Cardiac muscle cell (in vitro differentiated cells and primary cell): Measurements from ENCODE around the gene TBK1. TPM values are rescaled to one million over a fixed set of nuclear protein-coding genes. Genes with fewer than 3 reads are reported as not detected.
"Not testable (repeated sequence)": the region's sequence is repeated elsewhere in the genome, so short reads cannot be mapped to it uniquely, and the experiment has no call there.

ENCODE experiments used
- DNase-seq, 2 donors: peaks; one replicate each; pipeline versions ENCODE4 v3.0.0 to v3.0.0-alpha.2; 2010 to 2017; ENCODE audit warnings: low read depth in 1 of 2, low spot score in 1 of 2
- H3K27ac ChIP-seq: fragments of 200-600 bp; sonication (generic); 2 replicates; pipeline ENCODE4 v1.5.1; 2016
- H3K27me3 ChIP-seq: fragments of 200-600 bp; sonication (generic); 2 replicates; pipeline ENCODE4 v1.6.0; 2016; ENCODE audit warnings: control low read depth
- H3K36me3 ChIP-seq: fragments of 200-600 bp; sonication (generic); 2 replicates; pipeline ENCODE4 v1.5.1; 2016; ENCODE audit warnings: control low read depth
- H3K4me1 ChIP-seq: fragments of 200-600 bp; sonication (generic); 2 replicates; pipeline ENCODE4 v1.8.1; 2017; ENCODE audit warnings: low read depth, mild to moderate bottlenecking, mixed run types
- H3K4me3 ChIP-seq: fragments of 200-600 bp; sonication (generic); 2 replicates; pipeline ENCODE4 v1.5.1; 2016; ENCODE audit warnings: mild to moderate bottlenecking
- H3K9me3 ChIP-seq: fragments of 200-600 bp; sonication (generic); 2 replicates; pipeline ENCODE4 v1.5.1; 2017; ENCODE audit warnings: low read depth, mild to moderate bottlenecking, control low read depth
- CTCF ChIP-seq: IDR thresholded peaks from 2 replicates; pipeline ENCODE4 v1.5.1; 2012; ENCODE audit warnings: low read depth, mild to moderate bottlenecking, low read length
- polyA plus RNA-seq: library from polyadenylated mRNA; unstranded; fragments of >200 nt; fragmentation: Nextera tagmentation; extraction: Ambion mirVana; gene quantifications from 2 replicates; pipeline ENCODE4 v1.2.1, GENCODE V29; 2016
- total RNA-seq: library from RNA; depleted of rRNA; stranded (reverse); fragments of >200 nt; gene quantifications from 2 replicates; pipeline ENCODE4 v1.2.3, GENCODE V29; 2016

Gene TBK1
- total and polyA plus RNA-seq, 2 experiments from 2014 or later, result 9.0 to 15.0 TPM

- no peak for TF ChIP-seq CTCF
- no peaks in the 10 kb centered on the region for H3K9me3 ChIP-seq
- H3K27ac ChIP-seq, result no peak overlapping the region
- H3K4me1 ChIP-seq, result no peaks in the 10 kb centered on the region
- H3K27me3 ChIP-seq, result no peaks in the 10 kb centered on the region
- no peak overlapping the region for H3K4me3 ChIP-seq
- DNase-seq, result peak in 1 of 2 donors; percentile 53
- no peaks in the 10 kb centered on the region for H3K36me3 ChIP-seq
Observed at GRCh38 chr12:64522316-64522715, 70.4 kb downstream of the TBK1 start.

DNA sequence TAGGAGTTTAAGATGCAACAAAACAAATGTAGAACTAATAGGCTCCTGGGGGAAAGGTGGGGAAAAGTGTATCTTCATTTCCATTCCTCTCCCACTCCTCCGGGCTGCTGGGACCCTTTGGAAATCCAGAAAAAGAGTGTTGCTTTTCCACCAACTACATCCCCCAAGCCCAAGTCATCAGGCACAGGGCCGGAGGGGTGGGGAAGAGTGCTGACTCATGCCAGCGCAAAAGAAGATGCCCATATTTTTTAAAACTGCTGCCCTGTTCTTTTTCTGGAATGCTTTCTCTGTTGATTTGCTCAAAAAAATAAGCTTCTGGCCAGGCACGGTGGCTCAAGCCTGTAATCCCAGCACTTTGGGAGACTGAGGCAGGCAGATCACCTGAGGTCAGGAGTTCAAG, 70.9 kb downstream of the TBK1 start:
- Histone ChIP-seq H3K36me3 (no peaks in the 10 kb centered on the region), H3K27me3 (no peaks in the 10 kb centered on the region), H3K9me3 (no peaks in the 10 kb centered on the region), H3K4me3 (no peak overlapping the region), H3K27ac (no peak overlapping the region), H3K4me1 (no peaks in the 10 kb centered on the region)
- DNase-seq, result peak in 1 of 2 donors; percentile 11
- no peak for TF ChIP-seq CTCF

GRCh38 chr12:64523565-64524444, 71.9 kb downstream of the TBK1 start:
- not testable (repeated sequence) for H3K36me3 ChIP-seq, H3K9me3 ChIP-seq, H3K27me3 ChIP-seq, H3K27ac ChIP-seq, H3K4me3 ChIP-seq, H3K4me1 ChIP-seq
- DNase-seq, result peak in 1 of 2 donors; percentile 53

DNA sequence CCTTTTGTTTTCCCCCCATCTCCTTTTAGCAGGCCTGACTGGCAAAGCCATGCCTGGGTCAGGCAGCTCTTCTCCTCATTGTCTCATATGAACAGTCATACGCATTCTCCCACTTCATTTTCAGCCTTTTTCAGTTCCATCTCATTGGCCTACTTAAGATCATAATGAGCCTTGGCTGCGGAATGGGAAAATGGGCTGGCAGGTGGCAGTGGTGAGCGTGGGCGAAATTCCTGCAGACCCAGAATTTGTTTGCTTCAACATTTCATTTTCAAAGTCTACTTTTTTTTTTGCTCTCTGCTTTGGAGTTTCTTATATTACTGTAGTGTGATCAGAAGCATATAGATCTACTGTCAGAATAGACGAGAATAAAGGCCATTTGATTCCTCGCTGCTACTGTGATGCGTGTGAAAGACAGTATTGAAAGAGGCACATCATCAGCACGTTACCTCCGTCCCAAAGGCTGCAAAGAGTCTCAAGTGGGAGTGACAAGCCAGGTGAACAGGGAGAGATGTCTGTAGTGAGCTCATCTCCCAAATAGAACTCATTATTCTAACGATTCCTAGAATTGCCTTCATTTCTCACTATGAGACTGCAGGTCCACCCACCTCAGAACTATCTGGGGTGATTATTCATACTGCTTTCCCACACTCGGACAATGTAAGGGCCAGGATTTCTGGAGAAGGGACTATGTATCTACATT, 73.7 kb downstream of the TBK1 start:
- Histone ChIP-seq H3K9me3 (no peaks in the 10 kb centered on the region), H3K4me3 (no peak overlapping the region), H3K4me1 (no peaks in the 10 kb centered on the region), H3K27me3 (no peaks in the 10 kb centered on the region), H3K36me3 (no peaks in the 10 kb centered on the region), H3K27ac (no peak overlapping the region)
- TF ChIP-seq CTCF, result no peak
- DNase-seq, result no peak

DNA sequence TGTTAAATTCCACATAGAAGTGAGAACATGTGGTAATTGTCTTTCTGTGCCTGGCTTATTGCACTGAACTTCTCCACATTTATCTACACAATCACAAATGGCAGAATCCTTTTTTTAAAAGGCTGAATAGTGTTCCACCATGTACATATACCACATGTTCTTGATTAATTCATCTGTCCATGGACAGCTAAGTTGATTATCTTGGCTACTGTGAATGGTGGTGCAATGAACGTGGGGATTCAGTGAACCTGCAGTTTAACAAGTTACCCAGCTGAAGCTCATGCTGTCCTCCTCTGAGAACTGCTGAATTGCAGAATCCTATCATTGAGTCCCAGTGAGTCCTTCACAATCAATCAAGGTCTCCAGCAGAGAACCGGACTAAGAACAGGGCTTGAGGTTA, 74.9 kb downstream of the TBK1 start:
- Histone ChIP-seq H3K9me3 (no peaks in the 10 kb centered on the region), H3K27ac (no peak overlapping the region), H3K36me3 (no peaks in the 10 kb centered on the region), H3K4me1 (no peaks in the 10 kb centered on the region), H3K27me3 (no peaks in the 10 kb centered on the region), H3K4me3 (no peak overlapping the region)
- TF ChIP-seq CTCF, result no peak
- no peak for DNase-seq

DNA sequence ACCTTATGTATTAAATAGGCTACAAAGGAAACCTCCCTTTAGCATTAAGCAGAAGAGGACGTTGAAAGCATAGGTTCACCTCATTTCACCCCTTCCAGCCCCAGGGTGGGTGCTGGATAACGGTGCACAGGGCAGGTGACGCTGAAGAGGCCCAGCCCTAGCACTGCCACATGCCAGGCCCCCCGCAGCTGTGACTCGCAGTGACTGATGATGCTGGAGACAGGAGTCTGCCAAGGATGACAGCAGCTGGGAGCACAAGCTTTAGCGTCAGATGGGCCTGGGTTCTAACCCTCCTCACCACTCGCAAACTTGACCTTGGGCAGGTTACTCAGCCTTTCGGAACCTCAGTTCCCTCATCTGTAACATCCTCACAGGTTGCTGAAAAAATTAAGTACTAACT, 76.7 kb downstream of the TBK1 start:
- no peaks in the 10 kb centered on the region for H3K4me1 ChIP-seq
- no peaks in the 10 kb centered on the region for H3K36me3 ChIP-seq
- no peaks in the 10 kb centered on the region for H3K9me3 ChIP-seq
- no peak overlapping the region for H3K4me3 ChIP-seq
- no peak overlapping the region for H3K27ac ChIP-seq
- no peak for TF ChIP-seq CTCF
- no peak for DNase-seq
- no peaks in the 10 kb centered on the region for H3K27me3 ChIP-seq
